SK-N-SH (cell line): ENCODE results near the gene AKAP8. TPM values are rescaled to one million over a fixed set of nuclear protein-coding genes. Genes with fewer than 3 reads are reported as not detected.
"Not testable (repeated sequence)": the region's sequence is repeated elsewhere in the genome, so short reads cannot be mapped to it uniquely, and the experiment has no call there.

Experiments
- CTCF ChIA-PET: fragments of 300-600, 350-600 bp; formaldehyde crosslinking; extraction: SDS; loops from one replicate; lab custom pipeline; 2021; lab: Yijun Ruan, JAX
- POLR2A ChIA-PET: fragments of 350-600 bp; sonication (Branson Sonifier 250); formaldehyde crosslinking; extraction: SDS; loops from one replicate; lab custom pipeline; 2020; ENCODE audit warnings: antibody characterized with exemption, inconsistent platforms; lab: Yijun Ruan, JAX
- DNase-seq: peaks from one replicate; pipeline ENCODE4 v3.0.0; 2012
- H2AFZ ChIP-seq: fragments of 200-600 bp; sonication (generic); 2 replicates; pipeline ENCODE4 v1.8.1; 2016; ENCODE audit warnings: antibody characterized with exemption, mild to moderate bottlenecking, low read depth
- H3F3A ChIP-seq: fragments of 200-600 bp; sonication (generic); replicated peaks from 2 replicates; pipeline ENCODE3; 2016; ENCODE audit warnings: antibody characterized with exemption, mild to moderate bottlenecking; ENCODE audit not compliant: insufficient read depth
- H3K27ac ChIP-seq, 2 experiments: fragments of 200-500 bp in 1 of 2; fragments of 200-600 bp in 1 of 2; sonication (Bioruptor generic) in 1 of 2; sonication (generic), shearing (Covaris generic) in 1 of 2; 2 replicates each; pipeline versions ENCODE4 v1.5.1 to v1.6.1; 2014 to 2016; ENCODE audit warnings: low read depth in 2 of 2, inconsistent platforms in 1 of 2, low read length in 1 of 2, mild to moderate bottlenecking in 1 of 2, mixed read lengths in 1 of 2
- H3K27me3 ChIP-seq: fragments of 200-600 bp; sonication (generic), shearing (Covaris generic); 2 replicates; pipeline ENCODE4 v1.6.1; 2016; ENCODE audit warnings: mixed run types; ENCODE audit not compliant: insufficient read depth
- H3K36me3 ChIP-seq, 2 experiments: fragments of 200-500 bp in 1 of 2; fragments of 200-600 bp in 1 of 2; sonication (Bioruptor generic) in 1 of 2; sonication (generic) in 1 of 2; replicated peaks in 1 of 2; 2 replicates each; pipeline versions ENCODE3 to v1.5.1; 2014 to 2016; ENCODE audit warnings: low read length in 1 of 2, mild to moderate bottlenecking in 1 of 2; ENCODE audit not compliant: insufficient read depth in 2 of 2, control insufficient read depth in 1 of 2
- H3K4me1 ChIP-seq, 2 experiments: fragments of 200-500 bp in 1 of 2; fragments of 200-600 bp in 1 of 2; sonication (Bioruptor generic) in 1 of 2; sonication (generic), shearing (Covaris generic) in 1 of 2; 2 replicates each; pipeline versions ENCODE4 v1.5.1 to v1.6.1; 2014 to 2016; ENCODE audit warnings: low read depth in 1 of 2, low read length in 1 of 2, mixed run types in 1 of 2; ENCODE audit not compliant: insufficient read depth in 2 of 2, control insufficient read depth in 1 of 2
- H3K4me2 ChIP-seq: fragments of 200-600 bp; sonication (generic), shearing (Covaris generic); 2 replicates; pipeline ENCODE4 v1.6.1; 2017; ENCODE audit warnings: mixed run types
- H3K4me3 ChIP-seq, 2 experiments: fragments of 200-500 bp in 1 of 2; fragments of 200-600 bp in 1 of 2; sonication (Bioruptor generic) in 1 of 2; sonication (generic), shearing (Covaris generic) in 1 of 2; 2 replicates each; pipeline versions ENCODE4 v1.5.1 to v1.8.1; 2014 to 2016; ENCODE audit warnings: low read depth in 2 of 2, inconsistent platforms in 1 of 2, low read length in 1 of 2, mild to moderate bottlenecking in 1 of 2, mixed read lengths in 1 of 2, moderate library complexity in 1 of 2
- H3K79me2 ChIP-seq: fragments of 200-600 bp; sonication (generic); 2 replicates; pipeline ENCODE4 v1.8.1; 2017; ENCODE audit warnings: mild to moderate bottlenecking; ENCODE audit not compliant: insufficient read depth
- H3K9ac ChIP-seq: fragments of 200-600 bp; sonication (generic); 2 replicates; pipeline ENCODE4 v1.6.1; 2017; ENCODE audit warnings: mixed run types
- H3K9me2 ChIP-seq: fragments of 200-600 bp; sonication (generic); 2 replicates; pipeline ENCODE4 v1.6.1; 2017; ENCODE audit warnings: mixed run types
- H3K9me3 ChIP-seq: fragments of 200-600 bp; sonication (generic); 2 replicates; pipeline ENCODE4 v1.6.1; 2017; ENCODE audit warnings: mixed run types, mild to moderate bottlenecking, moderate library complexity
- H4K20me1 ChIP-seq: fragments of 200-600 bp; sonication (generic); 2 replicates; pipeline ENCODE4 v1.6.1; 2017; ENCODE audit warnings: mild to moderate bottlenecking, mixed run types; ENCODE audit not compliant: insufficient read depth
- ELF1 ChIP-seq: IDR thresholded peaks from 2 replicates; pipeline ENCODE4 v1.4.0; 2012
- FOXJ3 ChIP-seq: sonication (generic); formaldehyde crosslinking; IDR thresholded peaks from 2 replicates; pipeline ENCODE4 v1.5.1; 2020; ENCODE audit warnings: mild to moderate bottlenecking, missing genetic modification reagents
- POLR2AphosphoS5 ChIP-seq: IDR thresholded peaks from 2 replicates; pipeline ENCODE4 v1.6.1; 2012; ENCODE audit warnings: low read depth, low read length
- RXRA ChIP-seq: IDR thresholded peaks from 2 replicates; pipeline ENCODE4 v1.4.0; 2012; ENCODE audit warnings: low read depth, mild to moderate bottlenecking, borderline replicate concordance
- SMC3 ChIP-seq: IDR thresholded peaks from 2 replicates; pipeline ENCODE4 v1.6.1; 2012; ENCODE audit warnings: low read depth, low read length, improper control_type of control experiment
- TCF12 ChIP-seq: IDR thresholded peaks from 2 replicates; pipeline ENCODE4 v1.4.0; 2012
- TEAD4 ChIP-seq: IDR thresholded peaks from 2 replicates; pipeline ENCODE4 v1.4.0; 2012; ENCODE audit warnings: mild to moderate bottlenecking, borderline replicate concordance; ENCODE audit not compliant: insufficient read depth
- USF1 ChIP-seq: IDR thresholded peaks from 2 replicates; pipeline ENCODE4 v1.4.0; 2012; ENCODE audit warnings: low read depth, borderline replicate concordance
- YY1 ChIP-seq: IDR thresholded peaks from 2 replicates; pipeline ENCODE4 v1.4.0; 2012; ENCODE audit warnings: low read depth, mild to moderate bottlenecking
- WGBS: methylation state at CpG from one replicate; pipeline ENCODE4 v1.1.6; 2017; ENCODE audit warnings: low lambda C conversion rate; 5-methylcytosine and 5-hydroxymethylcytosine counted together
- polyA plus RNA-seq, 3 experiments: library from polyadenylated mRNA; depleted of rRNA; stranded (reverse); fragments of >200 nt; gene quantifications; 2 replicates each; pipeline ENCODE4 v1.2.3, GENCODE V29; 2012
- TF ChIP-seq, protein P1 (sequence below): fragments of 200-600 bp; sonication (generic); IDR thresholded peaks from 2 replicates; pipeline ENCODE4 v1.6.1; 2017; ENCODE audit warnings: antibody characterized with exemption, mild to moderate bottlenecking, moderate library complexity

Gene AKAP8
- polyA plus RNA-seq, 1 of the 3 experiments (the other 2 are of a cell fraction): 17.2 TPM

- no peak overlapping the region for H3K9ac ChIP-seq
- ChIA-PET CTCF (no interaction called here), POLR2A (no interaction called here)
- H3K36me3 ChIP-seq: peaks cover 29 to 35% of the 10 kb centered on the region in 2 experiments
- no peaks in the 10 kb centered on the region for H3K79me2 ChIP-seq
- no peak for DNase-seq
- H4K20me1 ChIP-seq: no peaks in the 10 kb centered on the region
- no peaks in the 10 kb centered on the region for H3K9me2 ChIP-seq
- H3K4me1 ChIP-seq: no peaks in the 10 kb centered on the region
- H2AFZ ChIP-seq: no peak overlapping the region
- no peak overlapping the region for H3K4me3 ChIP-seq
- WGBS: 93% methylated on average over 4 of the region's 4 CpGs
- no peak overlapping the region for H3K4me2 ChIP-seq
- H3K27ac ChIP-seq: no peak overlapping the region
- H3K9me3 ChIP-seq: no peaks in the 10 kb centered on the region
- H3K27me3 ChIP-seq: no peaks in the 10 kb centered on the region
- TF ChIP-seq TCF12 (no peak), SMC3 (no peak), USF1 (no peak), YY1 (no peak), TEAD4 (no peak), ELF1 (no peak), FOXJ3 (CRISPR knock-in tag) (no peak), POLR2AphosphoS5 (no peak), RXRA (no peak)
- TF ChIP-seq, protein P1, sequence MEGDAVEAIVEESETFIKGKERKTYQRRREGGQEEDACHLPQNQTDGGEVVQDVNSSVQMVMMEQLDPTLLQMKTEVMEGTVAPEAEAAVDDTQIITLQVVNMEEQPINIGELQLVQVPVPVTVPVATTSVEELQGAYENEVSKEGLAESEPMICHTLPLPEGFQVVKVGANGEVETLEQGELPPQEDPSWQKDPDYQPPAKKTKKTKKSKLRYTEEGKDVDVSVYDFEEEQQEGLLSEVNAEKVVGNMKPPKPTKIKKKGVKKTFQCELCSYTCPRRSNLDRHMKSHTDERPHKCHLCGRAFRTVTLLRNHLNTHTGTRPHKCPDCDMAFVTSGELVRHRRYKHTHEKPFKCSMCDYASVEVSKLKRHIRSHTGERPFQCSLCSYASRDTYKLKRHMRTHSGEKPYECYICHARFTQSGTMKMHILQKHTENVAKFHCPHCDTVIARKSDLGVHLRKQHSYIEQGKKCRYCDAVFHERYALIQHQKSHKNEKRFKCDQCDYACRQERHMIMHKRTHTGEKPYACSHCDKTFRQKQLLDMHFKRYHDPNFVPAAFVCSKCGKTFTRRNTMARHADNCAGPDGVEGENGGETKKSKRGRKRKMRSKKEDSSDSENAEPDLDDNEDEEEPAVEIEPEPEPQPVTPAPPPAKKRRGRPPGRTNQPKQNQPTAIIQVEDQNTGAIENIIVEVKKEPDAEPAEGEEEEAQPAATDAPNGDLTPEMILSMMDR: no peak
- peaks cover 4% of the 10 kb centered on the region for H3F3A ChIP-seq
Measured at GRCh38 chr19:15353908-15354307, 25.7 kb downstream of the AKAP8 start.

- H4K20me1 ChIP-seq, POLR2A ChIA-PET, H3K4me2 ChIP-seq, H3K79me2 ChIP-seq, H3K4me3 ChIP-seq, H3K9ac ChIP-seq, H2AFZ ChIP-seq, H3K9me2 ChIP-seq, H3K9me3 ChIP-seq, H3K4me1 ChIP-seq, H3F3A ChIP-seq, DNase-seq, H3K27ac ChIP-seq, H3K27me3 ChIP-seq: not testable (repeated sequence)
- peaks cover 18 to 23% of the 10 kb centered on the region in 2 experiments for H3K36me3 ChIP-seq
- 89% methylated on average over 6 of the region's 8 CpGs for WGBS
- CTCF ChIA-PET: interaction anchor here (0.8 kb wide), 1 partner anchor 10 kb away, joined by 3 read pairs; no protein-coding TSS in a partner anchor
Measured at GRCh38 chr19:15352535-15352934, 27.1 kb downstream of the AKAP8 start.

- H3K9me3 ChIP-seq, H3K4me1 ChIP-seq, H3K9ac ChIP-seq, DNase-seq, H3K4me3 ChIP-seq, CTCF ChIA-PET, H3K36me3 ChIP-seq, H3K27me3 ChIP-seq, H3K4me2 ChIP-seq, POLR2A ChIA-PET, H2AFZ ChIP-seq, H3K27ac ChIP-seq, H4K20me1 ChIP-seq, H3K9me2 ChIP-seq, H3F3A ChIP-seq: not testable (repeated sequence)
- 98% methylated on average over 11 of the region's 11 CpGs for WGBS
- peaks cover 20% of the 10 kb centered on the region; the same call in 1 of the 2 replicates for H3K79me2 ChIP-seq
Measured at GRCh38 chr19:15341328-15341727, 38.3 kb downstream of the AKAP8 start.
